Measurements from ENCODE around the gene BOC. TPM values are rescaled to one million over a fixed set of nuclear protein-coding genes. Genes with fewer than 3 reads are reported as not detected.

BOC gene
- total and polyA plus RNA-seq, 2 donors (not counting 3 experiments of a cell fraction or from before 2014, with no cell fraction given) = 0.07 TPM; not detected in 1

GRCh38 chr3:113258361-113258760 lies 47.0 kb downstream of the BOC start:
- FAIRE-seq (no peak), DNase-seq (ENCODE audit: low read depth, low spot score) (no peak)
- POLR2A ChIA-PET = no interaction called here
- CTCF ChIA-PET = interaction anchor here (0.8 kb wide), 1 partner anchor 34 kb away, joined by 3 read pairs; no protein-coding TSS in a partner anchor
- H3K4me3 ChIP-seq (replicated peaks in 1 of 3; ENCODE audit: insufficient read depth in 1 of 3, low read depth in 1 of 3, low read length in 3 of 3) = no peak overlapping the region
- no peaks in the 10 kb centered on the region for H4K20me1 ChIP-seq (replicated peaks; ENCODE audit: control insufficient read depth, extremely low read depth, insufficient read depth, low read length)
- H3K9ac ChIP-seq (replicated peaks; ENCODE audit: extremely low read depth, insufficient read depth, low read length) = no peak overlapping the region
- no peak overlapping the region for H3K27ac ChIP-seq (ENCODE audit: insufficient read depth, low read depth, low read length)
- no peaks in the 10 kb centered on the region for H3K36me3 ChIP-seq (ENCODE audit: control insufficient read depth in 2 of 2, extremely low read depth in 1 of 2, insufficient read depth in 2 of 2, low read length in 2 of 2)
- peaks cover 0 to 2% of the 10 kb centered on the region in 2 experiments for H3K27me3 ChIP-seq (ENCODE audit: control insufficient read depth in 2 of 2, insufficient read depth in 2 of 2, low read length in 2 of 2)
- TF ChIP-seq FOS (IDR thresholded peaks at IDR 0.05; ENCODE audit: borderline replicate concordance, insufficient read depth, low read length) (no peak), MAX (IDR thresholded peaks at IDR 0.05; ENCODE audit: insufficient read depth, insufficient read length) (no peak), EZH2 (IDR thresholded peaks at IDR 0.05; ENCODE audit: borderline replicate concordance, low read depth, low read length, severe bottlenecking) (no peak), JUN (IDR thresholded peaks at IDR 0.05; ENCODE audit: borderline replicate concordance, insufficient read depth, insufficient read length, low read depth) (no peak), MYC (IDR thresholded peaks at IDR 0.05; ENCODE audit: low read depth, low read length) (no peak), CTCF (IDR thresholded peaks at IDR 0.05; ENCODE audit: extremely low read depth in 1 of 2, insufficient read depth in 1 of 2, low read depth in 1 of 2, low read length in 2 of 2) (no peak), GATA2 (IDR thresholded peaks at IDR 0.05; ENCODE audit: insufficient read depth, insufficient read length, low read depth, low read length) (no peak)
- H3K9me1 ChIP-seq (replicated peaks; ENCODE audit: control insufficient read depth, extremely low read depth, insufficient read depth, low read length) = no peaks in the 10 kb centered on the region
- no TSS peak for BruUV-seq (replicated peaks)
- no peak overlapping the region for H3K4me2 ChIP-seq (ENCODE audit: insufficient read depth, low read length)
- dilution Hi-C loops (cut with MboI; ENCODE audit: extremely low pct_ligation_motif_present, low sequenced_read_pairs) = no loop called here
- H3K4me1 ChIP-seq (ENCODE audit: control insufficient read depth, extremely low read depth, insufficient read depth, low read length) = no peaks in the 10 kb centered on the region
- no peaks in the 10 kb centered on the region for H3K79me2 ChIP-seq (ENCODE audit: control insufficient read depth, insufficient read depth, low read length)
- H3K9me3 ChIP-seq (replicated peaks; ENCODE audit: control insufficient read depth, insufficient read depth, low read length) = no peaks in the 10 kb centered on the region
- H2AFZ ChIP-seq (ENCODE audit: low read depth, low read length) = no peak overlapping the region
- intact Hi-C loops (cut with micrococcal nuclease) = no loop called here

All from endothelial cell of umbilical vein (primary cell).